DOHH2 (cell line): ENCODE data around the gene ZDHHC6.

Experiments used
- H3F3A ChIP-seq: fragments of 200-600 bp; sonication (generic), shearing (Covaris generic); 2 replicates; pipeline ENCODE4 v1.6.0; 2016; ENCODE audit warnings: antibody characterized with exemption, mild to moderate bottlenecking; ENCODE audit not compliant: control insufficient read depth, insufficient read depth
- H3K27ac ChIP-seq: fragments of 200-600 bp; sonication (generic); 2 replicates; pipeline ENCODE4 v1.5.1; 2014; ENCODE audit warnings: low read depth, mild to moderate bottlenecking, low read length, moderate library complexity
- H3K27me3 ChIP-seq: fragments of 200-600 bp; sonication (generic); 2 replicates; pipeline ENCODE4 v1.6.1; 2014; ENCODE audit warnings: mild to moderate bottlenecking, low read length, mixed read lengths; ENCODE audit not compliant: control insufficient read depth
- H3K36me3 ChIP-seq: fragments of 200-600 bp; sonication (generic); 2 replicates; pipeline ENCODE4 v1.6.1; 2014; ENCODE audit warnings: mild to moderate bottlenecking, low read length, moderate library complexity, mixed read lengths; ENCODE audit not compliant: control insufficient read depth
- H3K4me1 ChIP-seq: fragments of 200-600 bp; sonication (generic); 2 replicates; pipeline ENCODE4 v1.6.1; 2014; ENCODE audit warnings: mild to moderate bottlenecking, low read length, mixed read lengths; ENCODE audit not compliant: control insufficient read depth
- H3K4me2 ChIP-seq: fragments of 200-600 bp; sonication (generic); 2 replicates; pipeline ENCODE4 v1.6.0; 2014; ENCODE audit warnings: mild to moderate bottlenecking, low read length, moderate library complexity
- H3K4me3 ChIP-seq: fragments of 200-600 bp; sonication (generic); 2 replicates; pipeline ENCODE4 v1.5.1; 2014; ENCODE audit warnings: mild to moderate bottlenecking, low read length, mixed read lengths
- H3K79me2 ChIP-seq: fragments of 200-600 bp; sonication (generic); 2 replicates; pipeline ENCODE4 v1.6.1; 2014; ENCODE audit warnings: mild to moderate bottlenecking, low read length, mixed read lengths; ENCODE audit not compliant: control insufficient read depth
- H3K9me2 ChIP-seq: fragments of 200-600 bp; sonication (generic); replicated peaks from 2 replicates; pipeline ENCODE4 v1.6.1; 2014; ENCODE audit warnings: mild to moderate bottlenecking, low read length, mixed read lengths; ENCODE audit not compliant: control insufficient read depth
- H3K9me3 ChIP-seq: fragments of 200-600 bp; sonication (generic); 2 replicates; pipeline ENCODE4 v1.6.1; 2014; ENCODE audit warnings: antibody characterized with exemption, low read length, mixed read lengths; ENCODE audit not compliant: control insufficient read depth, insufficient read depth
- H4K20me1 ChIP-seq: fragments of 200-600 bp; sonication (generic); 2 replicates; pipeline ENCODE4 v1.6.0; 2014; ENCODE audit warnings: low read depth, mild to moderate bottlenecking, antibody characterized with exemption, low read length, moderate library complexity; ENCODE audit not compliant: control insufficient read depth, insufficient read depth
- CTCF ChIP-seq: fragments of 200-600 bp; sonication (generic); IDR thresholded peaks from one replicate; pipeline ENCODE4 v1.5.1; 2014; ENCODE audit warnings: antibody characterized with exemption, mild to moderate bottlenecking, low read depth, low read length; ENCODE audit not compliant: poor library complexity, severe bottlenecking
- EZH2phosphoT487 ChIP-seq: fragments of 200-600 bp; sonication (generic); IDR thresholded peaks from 2 replicates; pipeline ENCODE4 v1.6.1; 2017; ENCODE audit warnings: borderline replicate concordance, mild to moderate bottlenecking, antibody characterized with exemption, low read length, moderate library complexity, mixed read lengths

ZDHHC6 gene

DNA sequence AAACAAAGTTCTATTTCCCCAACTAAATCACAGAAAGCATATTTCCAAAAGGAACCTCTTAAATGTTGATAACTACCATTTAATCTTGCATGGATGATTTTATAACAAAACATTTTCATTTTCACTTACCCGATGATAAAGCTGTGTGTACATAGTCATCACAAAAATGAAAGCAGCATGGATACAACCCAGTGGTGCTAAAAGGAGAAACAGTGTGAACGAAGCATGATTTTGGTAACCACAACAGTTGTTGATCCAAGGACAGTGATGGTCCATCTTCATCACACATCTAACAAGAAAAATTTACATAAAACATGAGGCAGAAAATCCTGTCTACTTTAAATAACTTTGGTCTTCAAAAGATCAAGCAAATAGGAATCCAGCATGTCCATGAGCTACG is 4.7 kb downstream of the ZDHHC6 start:
- Histone ChIP-seq H3K4me3 (no peak overlapping the region), H3K9me2 (no peaks in the 10 kb centered on the region), H3K4me2 (no peak overlapping the region), H3K36me3 (peaks cover 80% of the 10 kb centered on the region), H3K4me1 (peaks cover 27% of the 10 kb centered on the region), H3K27me3 (no peaks in the 10 kb centered on the region), H3K79me2 (peaks cover 40% of the 10 kb centered on the region), H3F3A (0 out of 2 replicates have a peak, but pooled peaks cover 3% of the 10 kb centered on the region), H3K27ac (no peak overlapping the region), H3K9me3 (no peaks in the 10 kb centered on the region), H4K20me1 (peaks cover 9% of the 10 kb centered on the region; the same call in 1 of the 2 replicates)
- TF ChIP-seq CTCF (no peak), EZH2phosphoT487 (no peak)

DNA sequence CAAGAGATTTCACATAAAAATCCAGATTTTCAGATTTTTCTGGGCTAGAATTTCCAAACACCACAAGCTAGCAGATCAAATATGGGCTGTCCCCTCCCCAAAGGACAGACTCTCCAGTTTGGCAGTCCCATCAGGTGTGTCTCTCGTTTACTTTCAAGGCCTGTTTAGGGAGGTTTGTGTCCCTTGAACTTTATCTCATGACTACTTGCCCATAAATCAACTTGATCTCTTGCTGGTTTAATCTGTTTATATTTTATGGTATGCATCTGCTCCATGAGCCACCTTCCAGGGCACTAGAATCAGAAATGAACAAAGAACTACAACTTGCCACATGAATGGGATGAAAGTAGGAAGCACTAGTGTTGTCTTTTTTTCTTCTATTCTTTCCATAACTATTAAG is 5.2 kb downstream of the ZDHHC6 start:
- Histone ChIP-seq H3K27me3 (no peaks in the 10 kb centered on the region), H3K9me3 (no peaks in the 10 kb centered on the region), H3K4me2 (no peak overlapping the region), H3K9me2 (no peaks in the 10 kb centered on the region), H3F3A (peaks cover 3% of the 10 kb centered on the region; the same call in 1 of the 2 replicates), H3K4me1 (peaks cover 27% of the 10 kb centered on the region), H4K20me1 (peaks cover 9% of the 10 kb centered on the region; the same call in 1 of the 2 replicates), H3K79me2 (peaks cover 35% of the 10 kb centered on the region), H3K27ac (no peak overlapping the region), H3K36me3 (peaks cover 84% of the 10 kb centered on the region), H3K4me3 (no peak overlapping the region)
- TF ChIP-seq CTCF = no peak
- no peak for TF ChIP-seq EZH2phosphoT487

- Histone ChIP-seq H3K27ac (no peak overlapping the region), H3F3A (peaks cover 6% of the 10 kb centered on the region; the same call in 1 of the 2 replicates), H3K4me1 (0 out of 2 replicates have a peak, but pooled peaks cover 4% of the 10 kb centered on the region), H4K20me1 (no peaks in the 10 kb centered on the region), H3K4me3 (no peak overlapping the region), H3K9me2 (no peaks in the 10 kb centered on the region), H3K27me3 (no peaks in the 10 kb centered on the region), H3K9me3 (no peaks in the 10 kb centered on the region), H3K36me3 (peaks cover 79% of the 10 kb centered on the region), H3K79me2 (peaks cover 3% of the 10 kb centered on the region), H3K4me2 (no peak overlapping the region)
- TF ChIP-seq EZH2phosphoT487 (no peak), CTCF (no peak)
Measured at GRCh38 chr10:112438356-112438755, 8.4 kb downstream of the ZDHHC6 start.
